Measurements from ENCODE around the gene ACTL9.

Gene ACTL9

GRCh38 chr19:8684001-8684902 lies 14.3 kb downstream of the ACTL9 start:
- DNase-seq: no peak

GRCh38 chr19:8682931-8683330 lies 15.7 kb downstream of the ACTL9 start:
- no peak for DNase-seq

GRCh38 chr19:8682472-8682871 lies 16.1 kb downstream of the ACTL9 start:
- DNase-seq: no peak

GRCh38 chr19:8681345-8682029 lies 17.1 kb downstream of the ACTL9 start:
- DNase-seq: no peak

GRCh38 chr19:8680676-8681344 lies 17.8 kb downstream of the ACTL9 start:
- no peak for DNase-seq

- DNase-seq: no peak
These were observed 20.3 kb downstream of the ACTL9 start for GRCh38 chr19:8678244-8678807.

- DNase-seq: no peak
These were observed 23.5 kb downstream of the ACTL9 start for GRCh38 chr19:8675066-8675465.

- no peak for DNase-seq
These were observed 25.2 kb downstream of the ACTL9 start for GRCh38 chr19:8673276-8673891.

- no peak for DNase-seq
These were observed 31.7 kb downstream of the ACTL9 start for GRCh38 chr19:8666814-8667405.

GRCh38 chr19:8665468-8666213 lies 33.0 kb downstream of the ACTL9 start:
- no peak for DNase-seq

GRCh38 chr19:8664671-8665057 lies 33.9 kb downstream of the ACTL9 start:
- DNase-seq: no peak

- DNase-seq: no peak
These were observed 34.5 kb downstream of the ACTL9 start for GRCh38 chr19:8663920-8664670.

- DNase-seq: no peak
These were observed 36.3 kb downstream of the ACTL9 start for GRCh38 chr19:8662263-8662662.

- no peak for DNase-seq
These were observed 38.7 kb downstream of the ACTL9 start for GRCh38 chr19:8659905-8660304.

- no peak for DNase-seq
These were observed 40.7 kb downstream of the ACTL9 start for GRCh38 chr19:8657869-8658268.

GRCh38 chr19:8655340-8655709 lies 43.3 kb downstream of the ACTL9 start:
- DNase-seq: no peak

GRCh38 chr19:8654591-8655339 lies 43.8 kb downstream of the ACTL9 start:
- DNase-seq: no peak

- DNase-seq: no peak
These were observed 50.4 kb downstream of the ACTL9 start for GRCh38 chr19:8648240-8648639.

Data from amniotic stem cell (primary cell).